NT2/D1 (cell line): ENCODE measurements around the gene OBI1.

Experiments used
- DNase-seq: peaks from one replicate; pipeline ENCODE4 v3.0.0-alpha.2; 2011; ENCODE audit warnings: low read depth, low spot score
- H3K27me3 ChIP-seq: 2 replicates; pipeline ENCODE4 v1.6.0; 2011; ENCODE audit warnings: mild to moderate bottlenecking; ENCODE audit not compliant: insufficient read length, insufficient read depth
- H3K36me3 ChIP-seq: 2 replicates; pipeline ENCODE4 v1.6.1; 2011; ENCODE audit warnings: mild to moderate bottlenecking, low read length, mixed read lengths; ENCODE audit not compliant: insufficient read depth, insufficient read length
- H3K4me1 ChIP-seq: 2 replicates; pipeline ENCODE4 v1.5.1; 2011; ENCODE audit not compliant: insufficient read depth, insufficient read length
- H3K4me3 ChIP-seq: 2 replicates; pipeline ENCODE4 v1.5.1; 2011; ENCODE audit warnings: low read depth; ENCODE audit not compliant: insufficient read length
- H3K9ac ChIP-seq: 2 replicates; pipeline ENCODE4 v1.6.0; 2011; ENCODE audit warnings: low read depth; ENCODE audit not compliant: insufficient read length
- H3K9me3 ChIP-seq: 2 replicates; pipeline ENCODE4 v1.5.1; 2011; ENCODE audit warnings: mild to moderate bottlenecking, low read length; ENCODE audit not compliant: insufficient read depth
- SUZ12 ChIP-seq: IDR thresholded peaks from 2 replicates; pipeline ENCODE4 v1.6.1; 2011; ENCODE audit not compliant: insufficient read length, insufficient read depth; ENCODE audit errors: extremely low read depth
- YY1 ChIP-seq: IDR thresholded peaks from 2 replicates; pipeline ENCODE4 v1.6.1; 2011; ENCODE audit not compliant: insufficient read length, insufficient read depth
- ZNF274 ChIP-seq: IDR thresholded peaks from 2 replicates; pipeline ENCODE4 v1.6.1; 2011; ENCODE audit warnings: mild to moderate bottlenecking, low read depth, low read length

Gene OBI1

GRCh38 chr13:78680115-78680561 lies 21.2 kb upstream of the OBI1 start:
- H3K4me1 ChIP-seq: no peaks in the 10 kb centered on the region
- no peak for TF ChIP-seq YY1
- TF ChIP-seq ZNF274: no peak
- TF ChIP-seq SUZ12: no peak
- no peaks in the 10 kb centered on the region for H3K36me3 ChIP-seq
- H3K9ac ChIP-seq: no peak overlapping the region
- no peaks in the 10 kb centered on the region for H3K27me3 ChIP-seq
- no peak overlapping the region for H3K4me3 ChIP-seq
- DNase-seq: no peak
- no peaks in the 10 kb centered on the region for H3K9me3 ChIP-seq

GRCh38 chr13:78679329-78679728 lies 20.4 kb upstream of the OBI1 start:
- Histone ChIP-seq H3K4me3 (no peak overlapping the region), H3K36me3 (no peaks in the 10 kb centered on the region), H3K9me3 (no peaks in the 10 kb centered on the region), H3K4me1 (no peaks in the 10 kb centered on the region), H3K9ac (no peak overlapping the region), H3K27me3 (no peaks in the 10 kb centered on the region)
- DNase-seq: no peak
- TF ChIP-seq SUZ12 (no peak), YY1 (no peak), ZNF274 (no peak)

DNA sequence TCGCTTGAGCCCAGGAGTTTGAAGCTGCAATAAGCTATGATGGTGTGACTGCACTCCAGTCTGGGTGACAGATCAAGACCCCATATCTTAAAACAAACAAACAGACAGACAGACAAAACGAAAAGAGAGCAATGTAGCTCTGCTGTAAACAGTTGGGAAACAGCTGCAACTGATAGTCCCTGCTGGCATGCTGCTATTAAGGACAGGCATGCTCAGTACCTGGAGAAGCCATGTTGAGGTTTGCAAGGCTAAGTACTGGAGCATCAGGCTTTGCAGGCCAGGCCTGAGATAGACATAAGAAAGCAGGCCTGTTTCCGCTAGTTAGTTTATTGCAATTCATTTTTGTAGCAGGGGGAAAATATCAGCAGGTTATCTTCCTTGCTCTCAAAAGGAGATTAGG lies 16.2 kb upstream of the OBI1 start:
- H3K9me3 ChIP-seq: no peaks in the 10 kb centered on the region
- no peaks in the 10 kb centered on the region for H3K36me3 ChIP-seq
- no peaks in the 10 kb centered on the region for H3K4me1 ChIP-seq
- TF ChIP-seq YY1: no peak
- no peak for TF ChIP-seq ZNF274
- no peak for TF ChIP-seq SUZ12
- DNase-seq: no peak
- H3K9ac ChIP-seq: no peak overlapping the region
- H3K4me3 ChIP-seq: no peak overlapping the region
- no peaks in the 10 kb centered on the region for H3K27me3 ChIP-seq

- H3K36me3 ChIP-seq: no peaks in the 10 kb centered on the region
- no peaks in the 10 kb centered on the region for H3K9me3 ChIP-seq
- H3K27me3 ChIP-seq: no peaks in the 10 kb centered on the region
- H3K4me3 ChIP-seq: no peak overlapping the region
- TF ChIP-seq YY1 (no peak), SUZ12 (no peak), ZNF274 (no peak)
- H3K4me1 ChIP-seq: no peaks in the 10 kb centered on the region
- no peak for DNase-seq
- H3K9ac ChIP-seq: no peak overlapping the region
These were observed 15.7 kb upstream of the OBI1 start for GRCh38 chr13:78674638-78675037.

GRCh38 chr13:78662467-78662866 lies 3.5 kb upstream of the OBI1 start:
- no peak for DNase-seq
- peaks cover 26% of the 10 kb centered on the region; the same call in 1 of the 2 replicates for H3K9me3 ChIP-seq
- no peak for TF ChIP-seq SUZ12
- no peak for TF ChIP-seq ZNF274
- TF ChIP-seq YY1: no peak
- no peak overlapping the region for H3K9ac ChIP-seq
- H3K36me3 ChIP-seq: no peaks in the 10 kb centered on the region
- H3K4me1 ChIP-seq: no peaks in the 10 kb centered on the region
- no peaks in the 10 kb centered on the region for H3K27me3 ChIP-seq
- H3K4me3 ChIP-seq: no peak overlapping the region

- H3K9me3 ChIP-seq: peaks cover 30% of the 10 kb centered on the region; the same call in 1 of the 2 replicates
- no peaks in the 10 kb centered on the region for H3K4me1 ChIP-seq
- no peak overlapping the region for H3K4me3 ChIP-seq
- TF ChIP-seq YY1: no peak
- TF ChIP-seq ZNF274: no peak
- no peak for TF ChIP-seq SUZ12
- no peak for DNase-seq
- no peak overlapping the region for H3K9ac ChIP-seq
- no peaks in the 10 kb centered on the region for H3K36me3 ChIP-seq
- H3K27me3 ChIP-seq: no peaks in the 10 kb centered on the region
These were observed 1.5 kb upstream of the OBI1 start for GRCh38 chr13:78660495-78660857.

GRCh38 chr13:78659732-78660494 lies 958 bp upstream of the OBI1 start:
- Histone ChIP-seq H3K4me1 (no peaks in the 10 kb centered on the region), H3K27me3 (no peaks in the 10 kb centered on the region), H3K4me3 (no peak overlapping the region), H3K9me3 (peaks cover 30% of the 10 kb centered on the region; the same call in 1 of the 2 replicates), H3K36me3 (no peaks in the 10 kb centered on the region), H3K9ac (no peak overlapping the region)
- no peak for TF ChIP-seq SUZ12
- TF ChIP-seq YY1: no peak
- TF ChIP-seq ZNF274: no peak
- DNase-seq: no peak

- no peak for DNase-seq
- Histone ChIP-seq H3K36me3 (no peaks in the 10 kb centered on the region), H3K9me3 (peaks cover 30% of the 10 kb centered on the region; the same call in 1 of the 2 replicates), H3K4me3 (no peak overlapping the region), H3K4me1 (no peaks in the 10 kb centered on the region), H3K9ac (no peak overlapping the region), H3K27me3 (no peaks in the 10 kb centered on the region)
- TF ChIP-seq YY1: no peak
- TF ChIP-seq ZNF274: no peak
- TF ChIP-seq SUZ12: no peak
These were observed 435 bp upstream of the OBI1 start for GRCh38 chr13:78659450-78659730.
